NCI-H128 (cell line): ENCODE measurements around the gene PRR23E.

Experiments
- DNase-seq: peaks from one replicate; lab custom pipeline; 2025; ENCODE audit not compliant: unreplicated experiment; lab: John Stamatoyannopoulos, UW

Gene PRR23E

DNA sequence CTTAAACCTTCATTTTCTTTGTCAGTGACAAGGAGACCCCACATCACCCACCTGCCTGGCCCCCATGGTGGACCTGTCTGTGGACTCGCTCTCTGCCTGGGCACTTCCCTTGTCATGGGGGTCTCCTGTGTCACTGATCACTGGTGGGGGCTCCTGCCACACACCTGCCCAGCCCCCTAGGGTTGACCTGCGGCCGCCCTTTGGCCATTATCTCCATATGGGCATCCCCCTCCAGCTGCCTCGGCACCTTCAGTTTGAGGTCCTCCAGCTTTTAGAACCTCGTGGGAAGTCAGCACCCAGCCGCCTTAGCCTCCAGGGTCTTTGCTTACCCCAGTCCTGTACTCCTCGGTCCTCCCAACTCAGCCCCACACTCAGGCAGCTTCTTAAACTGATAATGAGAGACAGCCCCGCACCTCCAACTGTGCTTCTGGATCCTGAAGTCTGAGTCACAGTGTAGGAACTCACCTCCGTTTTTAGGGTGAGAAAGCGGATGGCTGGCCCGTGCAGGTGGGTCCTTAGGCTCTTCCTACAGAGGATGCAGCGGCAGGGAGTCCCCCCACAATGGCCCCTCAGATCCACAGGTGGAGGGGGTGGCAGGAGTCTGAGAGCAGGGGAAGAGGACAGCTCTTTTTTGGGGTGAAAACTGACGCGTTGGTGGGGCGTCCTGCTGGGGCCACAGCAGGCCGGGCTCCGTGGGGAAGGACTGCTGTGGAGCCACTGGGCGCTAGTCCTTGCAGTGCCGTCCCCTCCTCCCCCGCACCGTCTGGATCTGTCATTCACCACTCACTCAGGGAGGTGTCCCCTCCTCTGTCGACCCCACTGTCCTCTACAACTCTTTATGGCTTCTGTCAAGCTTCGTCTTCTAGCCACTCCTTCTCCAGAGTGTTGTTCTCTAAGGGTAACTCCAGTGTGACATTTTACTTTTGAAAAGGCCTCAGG, 8.7 kb upstream of the PRR23E start:
- DNase-seq, result no peak

DNA sequence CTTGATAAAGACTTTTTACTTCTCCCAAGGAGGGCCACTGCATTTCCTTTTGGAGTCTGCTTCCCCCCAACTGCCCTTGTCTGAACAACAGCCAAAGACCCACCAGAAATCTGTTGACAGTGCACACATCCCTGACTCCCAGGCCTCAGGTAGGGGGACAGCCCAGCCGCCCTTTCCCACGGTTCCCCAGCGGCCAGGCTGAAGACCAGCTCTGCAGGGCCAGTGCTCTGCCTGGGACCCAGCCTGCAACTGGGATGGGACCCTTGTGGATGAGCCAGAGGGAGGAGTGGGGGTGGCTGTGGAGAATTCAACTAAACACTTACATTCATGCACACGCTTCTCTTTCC, 8.1 kb upstream of the PRR23E start:
- no peak for DNase-seq

DNA sequence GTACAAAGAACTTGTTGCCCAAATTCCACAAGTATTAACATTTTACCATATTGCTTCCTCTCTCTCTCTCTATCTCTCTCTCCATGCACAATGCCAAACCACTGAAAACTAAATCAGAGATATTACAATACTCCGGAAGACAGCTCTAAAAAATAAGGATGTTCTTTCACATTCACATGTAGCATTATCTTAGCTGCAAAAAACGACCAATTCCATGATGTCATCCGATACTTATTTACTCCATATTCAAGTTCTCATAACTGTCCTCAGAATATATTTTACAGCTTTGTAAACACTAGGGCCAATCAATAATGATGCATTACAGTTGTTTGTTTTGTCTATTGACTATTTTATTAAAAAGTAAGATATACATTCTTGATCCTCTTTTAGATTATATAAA, 7.7 kb upstream of the PRR23E start:
- no peak for DNase-seq

DNA sequence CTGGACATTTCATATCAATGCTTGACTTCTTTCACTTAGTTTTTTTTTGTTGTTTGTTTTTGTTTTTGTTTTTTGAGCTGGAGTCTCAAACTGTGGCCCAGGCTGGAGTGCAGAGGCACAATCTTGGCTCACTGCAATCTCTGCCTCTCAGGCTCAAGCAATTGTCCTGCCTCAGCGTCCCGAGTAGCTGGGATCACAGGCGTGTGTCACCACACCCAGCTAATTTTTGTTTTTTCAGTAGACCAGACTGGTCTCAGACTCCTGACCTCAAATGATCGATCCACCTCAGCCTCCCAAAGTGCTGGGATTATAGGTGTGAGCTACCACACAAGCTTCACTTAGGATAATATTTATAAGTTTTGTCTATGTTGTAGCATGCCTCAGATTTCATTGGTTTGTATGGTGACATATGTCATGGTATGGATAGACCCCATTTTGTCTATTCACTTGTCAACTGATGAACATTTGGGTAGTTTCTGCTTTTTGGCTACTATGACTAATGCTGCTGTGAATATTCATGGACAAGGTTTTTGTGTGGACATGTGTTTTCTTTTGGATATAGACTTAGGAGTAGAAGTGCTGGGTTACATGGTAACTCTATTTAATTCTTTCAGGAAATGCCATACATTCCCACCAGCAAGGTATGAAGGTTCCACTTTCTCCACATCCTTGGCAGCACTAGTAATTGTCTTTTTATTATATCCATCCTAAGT, 6.8 kb upstream of the PRR23E start:
- DNase-seq, result no peak

DNA sequence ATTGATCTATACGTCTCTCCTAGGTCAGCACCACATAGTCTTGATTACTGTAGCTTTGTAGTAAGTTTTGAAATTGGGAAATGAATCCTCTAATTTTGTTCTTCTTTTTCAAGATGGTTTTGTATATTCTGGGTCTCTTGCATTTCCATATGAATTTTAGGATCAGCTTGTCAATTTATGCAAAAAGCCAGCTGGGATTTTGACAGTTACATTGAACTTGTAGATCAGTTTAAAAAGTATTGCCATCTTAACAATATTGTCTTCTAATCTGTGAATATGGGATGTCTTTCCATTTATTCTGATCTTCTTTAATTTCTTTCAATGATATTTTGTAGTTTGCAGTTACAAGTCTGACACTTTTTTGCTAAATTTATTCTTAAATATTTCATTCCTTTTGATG, 5.6 kb upstream of the PRR23E start:
- DNase-seq, result no peak

DNA sequence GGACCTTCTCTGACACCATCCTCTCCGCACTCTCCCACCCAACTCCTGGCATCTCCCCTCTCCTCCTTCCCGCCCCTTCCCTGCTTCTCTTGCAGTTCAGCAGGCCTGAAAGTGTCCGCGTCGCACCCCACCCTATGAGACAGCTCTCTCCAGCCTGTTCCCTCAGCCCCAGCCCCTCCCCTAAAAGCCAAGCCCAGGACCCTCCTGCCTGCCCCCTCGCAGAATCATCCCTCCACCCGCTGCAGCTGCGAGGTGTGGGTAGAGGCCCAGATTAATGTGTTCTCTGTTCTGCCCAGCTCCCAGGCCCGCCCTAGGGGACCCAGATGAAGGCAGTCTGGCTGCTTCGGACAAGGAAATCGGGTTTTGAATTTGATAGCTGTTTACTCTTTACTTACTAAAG, 410 bp downstream of the PRR23E start:
- DNase-seq, result no peak

DNA sequence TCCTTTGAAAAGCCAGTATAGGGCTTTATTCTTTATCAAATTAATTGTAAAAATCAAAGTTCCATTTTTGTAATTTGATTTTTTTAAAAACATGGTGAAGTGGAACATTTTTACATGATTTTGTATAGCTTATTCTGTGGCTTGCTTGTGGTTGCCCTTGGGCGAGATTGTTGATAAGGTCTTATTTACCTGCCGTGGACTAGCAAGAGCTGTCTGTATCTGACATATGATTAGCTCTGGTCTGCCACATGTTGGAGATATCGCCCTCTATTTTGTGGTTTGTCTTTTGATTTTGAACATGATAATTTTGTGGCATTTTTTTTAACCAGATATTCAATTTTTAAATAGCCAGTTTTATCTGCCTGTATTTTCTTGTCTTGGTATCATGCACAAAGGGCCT, 844 bp downstream of the PRR23E start:
- no peak for DNase-seq

DNA sequence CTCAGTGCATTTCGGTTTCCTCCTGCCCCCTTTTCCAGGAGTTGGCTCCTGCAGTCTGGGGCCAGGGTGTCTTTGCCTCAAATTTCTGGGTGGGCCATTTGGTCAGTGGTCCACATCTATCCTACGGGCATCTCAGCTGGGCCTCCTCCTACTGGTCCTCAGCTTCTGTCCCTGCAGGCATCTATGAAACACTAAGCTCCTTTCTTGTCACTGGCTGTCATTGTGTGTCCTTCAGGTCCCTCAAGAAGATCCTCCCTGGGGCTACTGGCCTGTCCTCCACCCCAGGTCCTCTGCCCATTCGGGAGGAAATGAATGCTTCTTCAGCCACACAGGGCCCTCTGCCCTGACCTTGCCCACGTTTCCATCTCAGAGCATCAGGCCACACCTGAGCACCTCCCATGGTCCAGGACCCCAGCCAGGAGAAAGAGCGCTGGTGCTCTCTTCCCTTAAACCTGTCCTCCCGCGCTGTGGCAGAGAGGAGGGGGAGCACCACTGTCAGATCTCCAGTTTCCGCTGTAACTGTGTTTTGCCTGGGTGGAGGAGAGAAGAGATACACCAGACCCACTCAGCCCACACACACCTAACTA, 1.8 kb downstream of the PRR23E start:
- no peak for DNase-seq

DNA sequence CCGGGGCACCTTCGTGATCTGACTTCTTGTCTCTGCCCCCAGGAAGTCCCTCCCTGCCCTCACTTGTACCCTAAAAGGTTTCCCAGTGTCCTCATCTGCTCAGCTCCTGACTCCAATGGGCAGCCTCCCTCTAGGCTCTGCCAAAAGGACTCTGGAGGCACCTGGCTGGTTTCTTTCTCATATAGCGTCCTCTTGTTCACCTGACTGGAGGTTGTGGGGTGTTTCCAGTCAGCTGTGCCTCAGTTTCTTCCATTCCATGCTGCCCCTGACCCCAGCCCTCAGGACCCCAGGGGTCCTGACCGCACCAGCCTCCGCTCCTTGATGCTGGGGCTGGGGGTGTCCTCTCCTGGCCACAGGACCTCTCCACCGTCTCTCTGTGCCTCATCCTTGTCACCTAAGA, 2.5 kb downstream of the PRR23E start:
- no peak for DNase-seq

DNA sequence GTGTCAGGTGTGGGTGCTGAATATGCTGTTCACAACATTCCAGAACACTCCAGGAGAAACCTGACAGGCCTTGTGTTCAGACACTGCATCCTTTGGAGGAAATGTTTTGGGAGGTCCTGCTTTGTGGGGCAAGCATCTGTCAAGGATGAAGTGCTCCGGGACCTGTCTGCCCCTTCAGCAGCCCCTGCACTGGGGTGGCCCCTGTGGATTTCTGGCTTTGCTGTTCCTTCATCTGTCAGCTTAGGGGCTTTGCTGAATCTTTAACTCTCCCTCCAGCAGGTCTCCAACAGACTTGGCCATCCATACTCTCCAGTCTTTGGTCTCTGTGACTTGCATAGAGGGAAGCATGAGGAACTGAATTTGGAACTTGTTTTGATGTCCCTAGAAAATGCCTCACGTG, 3.1 kb downstream of the PRR23E start:
- DNase-seq, result no peak

DNA sequence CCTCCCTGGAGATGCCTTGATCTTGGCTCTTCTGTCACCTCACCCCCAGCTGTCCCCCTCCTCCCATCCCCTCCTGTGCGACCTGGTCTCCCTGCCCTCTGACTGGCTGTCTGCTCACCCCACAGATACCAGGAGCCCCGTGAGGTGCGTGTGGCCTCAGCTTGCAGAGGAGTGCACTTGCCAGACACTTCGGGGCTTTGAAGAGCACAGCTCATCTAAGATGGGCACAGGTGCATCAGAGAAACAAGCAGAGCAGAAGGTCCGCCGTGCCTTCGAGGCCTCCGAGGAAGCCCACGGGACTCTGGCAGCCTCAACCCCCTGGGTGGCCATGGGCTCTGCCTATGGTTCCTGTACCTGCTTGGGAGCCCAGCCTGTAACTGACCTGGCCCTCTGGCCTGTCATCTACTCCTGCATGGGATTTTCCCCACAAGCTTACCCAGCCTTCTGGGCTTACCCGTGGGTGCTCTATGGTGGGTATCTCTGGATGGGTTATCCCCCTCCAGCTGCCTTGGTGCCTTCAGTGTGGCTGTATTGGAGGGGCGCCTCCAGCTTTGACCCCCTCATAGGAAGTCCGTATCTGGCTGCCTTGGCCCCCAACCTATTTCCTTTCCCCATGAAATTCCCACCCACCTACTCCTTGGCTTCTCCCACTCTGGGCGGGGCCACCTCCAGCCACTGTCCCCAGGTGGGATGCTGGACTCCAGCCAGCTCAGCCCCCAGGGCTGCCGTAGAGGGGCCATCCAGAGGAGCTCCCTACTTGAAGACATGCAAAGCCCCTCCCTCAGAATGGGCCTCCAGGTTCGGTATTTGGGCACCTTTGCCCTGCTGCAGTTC, 3.8 kb downstream of the PRR23E start:
- DNase-seq, result no peak

DNA sequence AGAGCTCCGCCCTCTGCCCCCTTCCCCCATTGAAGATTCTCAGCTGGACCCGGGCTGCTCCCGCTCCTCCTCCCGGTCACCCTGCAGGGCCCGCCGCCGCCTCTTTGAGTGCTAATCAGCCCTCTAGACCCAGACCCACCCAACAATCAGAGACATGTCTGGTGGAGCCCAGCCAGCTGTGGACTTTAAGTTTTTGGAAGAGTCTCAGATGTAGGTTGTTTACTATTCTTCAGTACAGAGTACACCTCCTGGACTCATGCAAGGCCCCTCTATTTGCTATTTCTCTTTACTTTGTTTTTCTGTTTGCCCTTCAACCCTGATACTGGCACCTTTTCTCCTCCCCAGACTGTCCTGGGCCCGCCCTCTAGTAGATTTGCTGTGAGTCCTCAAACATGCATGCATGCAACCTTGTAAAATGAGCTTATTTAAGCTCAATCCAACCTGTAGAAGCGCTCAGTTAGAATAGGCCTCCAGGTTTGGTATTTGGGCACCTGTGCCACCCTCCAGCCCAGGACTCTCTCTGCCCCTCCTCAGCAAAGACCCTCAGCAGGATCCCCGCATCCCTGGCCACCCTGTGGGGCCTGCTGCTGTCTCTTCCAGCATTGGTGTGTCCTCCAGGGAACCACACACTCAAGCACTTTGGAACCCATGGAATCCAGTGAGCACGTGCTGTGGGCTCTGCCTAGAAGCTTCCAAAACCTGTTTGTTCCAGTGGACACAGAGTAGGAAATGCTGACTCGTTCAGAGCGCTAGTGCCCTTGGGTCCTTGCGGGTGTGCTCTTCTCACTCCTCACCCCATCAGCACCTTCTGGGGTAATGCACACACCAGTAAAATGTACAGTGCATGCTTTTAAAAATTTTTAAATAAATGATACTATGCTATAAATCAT, 4.6 kb downstream of the PRR23E start:
- DNase-seq, result no peak

DNA sequence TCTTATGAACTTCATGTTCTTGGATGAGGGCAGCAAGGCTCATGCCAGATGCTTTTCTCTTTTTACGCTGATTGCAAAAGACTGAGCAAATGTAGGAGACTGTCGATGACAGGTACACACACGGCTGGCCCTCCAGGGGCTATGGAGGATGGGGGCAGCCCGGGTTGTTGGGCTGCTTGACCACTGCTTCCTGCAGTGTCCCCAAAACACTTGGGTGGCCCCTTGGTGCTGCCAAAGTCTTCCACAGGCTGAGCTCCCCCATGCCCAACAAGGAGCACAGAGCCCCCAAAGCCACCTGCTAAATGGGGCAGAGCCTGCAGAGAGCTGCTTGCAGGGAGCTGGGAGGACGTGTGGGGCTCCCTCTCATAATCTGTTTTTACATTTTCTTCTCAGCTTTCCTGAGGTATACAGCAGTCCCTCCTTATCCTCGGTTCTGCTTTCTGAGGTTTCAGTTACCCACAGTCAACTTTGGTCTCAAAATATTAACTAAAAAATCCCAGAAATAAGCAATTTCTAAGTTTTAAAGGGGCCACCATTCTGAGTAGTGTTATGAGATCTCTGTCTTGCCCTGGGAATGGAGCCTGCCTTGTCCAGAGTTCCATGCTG, 7.3 kb downstream of the PRR23E start:
- no peak for DNase-seq

DNA sequence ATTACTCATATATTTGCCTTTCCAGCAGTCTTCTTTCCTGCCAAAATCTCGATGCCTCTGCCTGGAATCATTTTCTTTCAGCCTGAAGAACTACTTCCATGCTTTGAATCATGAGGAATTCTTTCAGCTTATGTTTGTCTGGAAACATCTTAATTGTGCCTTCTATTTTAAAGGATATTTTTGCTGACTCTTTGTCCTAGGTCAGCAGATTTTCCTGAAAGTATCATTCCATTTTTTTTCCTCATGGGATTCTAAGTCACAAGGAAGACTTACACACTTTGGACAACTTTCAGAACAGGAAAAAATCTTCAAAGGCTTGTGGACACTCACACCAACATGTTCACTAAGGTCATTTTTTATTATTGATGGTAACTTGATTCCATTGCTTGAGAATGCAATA, 10.1 kb downstream of the PRR23E start:
- DNase-seq, result no peak

DNA sequence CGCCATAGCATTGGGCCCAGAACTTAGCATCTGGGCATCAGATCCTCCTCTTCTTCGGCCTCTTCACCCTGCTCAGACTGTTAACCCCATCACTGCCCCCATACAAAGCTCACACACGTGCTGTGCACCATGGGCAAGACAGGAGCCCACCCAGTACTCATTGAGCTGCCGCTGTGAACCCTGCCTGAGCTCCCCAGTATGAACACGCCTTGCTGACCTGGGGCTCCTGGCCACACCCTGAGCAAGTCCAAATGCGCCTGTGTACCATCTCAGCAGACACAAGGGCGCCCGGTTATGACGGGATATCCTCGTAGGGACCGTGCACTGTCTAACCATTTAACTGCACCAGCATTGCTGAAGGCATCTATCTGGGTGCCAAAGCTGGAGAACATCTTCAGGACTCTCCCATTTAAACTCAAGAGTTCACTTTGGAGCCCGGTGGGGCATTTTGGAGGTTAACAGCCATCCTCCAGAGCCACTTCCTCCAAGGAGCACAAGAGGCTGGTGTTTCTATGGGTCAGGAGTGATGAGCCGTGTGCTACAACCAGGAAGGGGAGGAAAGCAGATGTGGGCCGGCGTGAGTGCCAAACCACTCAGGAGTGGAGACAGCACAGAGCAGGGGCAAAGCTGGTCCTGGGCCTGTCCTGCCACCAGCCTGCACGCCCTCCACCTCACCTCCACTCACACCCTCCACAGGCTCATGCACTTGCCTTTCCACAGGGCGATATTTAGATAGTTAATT, 12.1 kb downstream of the PRR23E start:
- no peak for DNase-seq

DNA sequence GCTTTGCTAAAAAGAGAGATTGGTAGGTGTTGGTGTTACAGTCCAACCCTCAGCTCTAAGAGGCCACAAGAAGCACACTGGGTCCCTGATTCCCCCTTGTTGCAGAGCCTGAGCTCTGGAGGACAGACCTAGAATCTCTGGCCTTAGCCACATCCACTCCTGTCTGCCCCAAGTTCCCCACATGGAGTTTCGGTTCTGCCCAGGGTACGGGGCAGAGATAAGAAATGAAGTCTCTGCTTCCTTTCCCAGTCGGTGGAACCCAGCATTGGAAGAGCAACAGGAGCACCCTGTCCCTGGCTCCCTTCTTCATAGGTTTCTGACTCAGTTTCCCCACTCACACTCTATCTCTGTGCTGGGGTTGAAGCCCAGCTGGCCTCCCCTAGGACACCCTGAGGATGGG, 13.2 kb downstream of the PRR23E start:
- DNase-seq, result no peak

DNA sequence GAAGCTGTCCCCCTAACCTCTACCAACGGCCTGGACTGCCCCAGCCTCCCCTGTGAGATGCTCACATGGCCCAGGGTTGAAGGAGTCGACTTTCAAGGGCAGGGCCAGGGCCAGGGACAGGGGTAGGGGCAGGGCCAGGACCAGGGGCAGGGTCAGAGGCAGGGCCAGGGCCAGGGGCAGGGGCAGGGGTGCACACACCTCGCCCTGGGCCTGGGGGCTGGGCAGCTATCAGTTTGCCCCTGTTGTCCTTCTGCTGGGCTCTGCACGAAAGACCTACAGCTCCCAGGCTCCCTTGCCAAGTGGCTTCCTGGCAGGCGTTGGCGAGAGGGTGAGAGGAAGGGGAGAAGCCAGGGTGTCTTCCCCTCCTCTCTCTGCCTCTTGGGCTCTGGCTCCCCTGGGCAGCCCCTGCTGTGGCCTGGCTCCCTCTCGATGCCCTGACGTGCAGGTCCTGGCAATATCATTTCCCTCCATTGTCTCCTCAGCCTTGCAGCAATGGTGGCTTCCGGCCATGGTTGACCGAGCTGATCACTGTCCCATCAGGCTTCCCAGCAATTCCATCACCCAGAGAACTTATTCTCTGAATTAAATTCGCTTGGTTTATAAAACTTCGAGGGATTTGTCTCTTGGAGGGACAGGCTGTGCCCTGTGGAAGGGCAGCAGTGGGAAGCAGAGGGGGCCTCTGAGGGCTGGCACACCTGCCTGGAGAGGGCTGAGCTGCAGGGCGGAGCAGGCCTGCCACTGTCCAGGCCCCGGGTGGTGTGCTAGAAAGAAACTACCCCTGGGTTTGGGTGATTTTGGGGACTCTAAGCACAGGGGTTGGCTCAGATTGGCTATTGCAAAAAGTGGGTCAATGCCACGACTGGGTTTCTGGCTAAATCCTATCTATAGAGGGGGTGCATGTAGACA, 13.9 kb downstream of the PRR23E start:
- no peak for DNase-seq
